ENCODE results near the gene EPM2AIP1. TPM values are rescaled to one million over a fixed set of nuclear protein-coding genes. Genes with fewer than 3 reads are reported as not detected.

EPM2AIP1 gene
- total RNA-seq, 4 donors from 2014 or later = 5.3 to 24.4 (median 10.0) TPM

- peak overlapping the region; percentile 98 for H3K27ac ChIP-seq
- H3K27me3 ChIP-seq = no peaks in the 10 kb centered on the region
- peaks cover 55% of the 10 kb centered on the region for H3K4me1 ChIP-seq
- peak in 1 of 2 donors; percentile 66 for DNase-seq (ENCODE audit: low spot score in 2 of 2)
- H3K4me3 ChIP-seq = peak overlapping the region; percentile 67
- no peaks in the 10 kb centered on the region for H3K9me3 ChIP-seq
- peaks cover 14% of the 10 kb centered on the region for H3K36me3 ChIP-seq
- 12% methylated on average over 11 of the region's 24 CpGs for WGBS
- TF ChIP-seq CTCF (IDR thresholded peaks at IDR 0.05) (no peak), EP300 (IDR thresholded peaks at IDR 0.05) (no peak), POLR2A (IDR thresholded peaks at IDR 0.05) (no peak), POLR2AphosphoS5 (IDR thresholded peaks at IDR 0.05) (no peak)
Measured at GRCh38 chr3:36991923-36992805, 767 bp downstream of the EPM2AIP1 start.

GRCh38 chr3:36991147-36991546, 1.8 kb downstream of the EPM2AIP1 start:
- TF ChIP-seq POLR2A (IDR thresholded peaks at IDR 0.05) = no peak
- TF ChIP-seq EP300 (IDR thresholded peaks at IDR 0.05) = no peak
- no peak for TF ChIP-seq CTCF (IDR thresholded peaks at IDR 0.05)
- TF ChIP-seq POLR2AphosphoS5 (IDR thresholded peaks at IDR 0.05) = no peak
- peak overlapping the region; percentile 67 for H3K4me3 ChIP-seq
- peaks cover 13% of the 10 kb centered on the region for H3K36me3 ChIP-seq
- 77% methylated on average over 3 of the region's 3 CpGs for WGBS
- no peak for DNase-seq (ENCODE audit: low spot score in 2 of 2)
- no peaks in the 10 kb centered on the region for H3K27me3 ChIP-seq
- H3K9me3 ChIP-seq = no peaks in the 10 kb centered on the region
- peaks cover 55% of the 10 kb centered on the region for H3K4me1 ChIP-seq
- no peak overlapping the region for H3K27ac ChIP-seq

DNA sequence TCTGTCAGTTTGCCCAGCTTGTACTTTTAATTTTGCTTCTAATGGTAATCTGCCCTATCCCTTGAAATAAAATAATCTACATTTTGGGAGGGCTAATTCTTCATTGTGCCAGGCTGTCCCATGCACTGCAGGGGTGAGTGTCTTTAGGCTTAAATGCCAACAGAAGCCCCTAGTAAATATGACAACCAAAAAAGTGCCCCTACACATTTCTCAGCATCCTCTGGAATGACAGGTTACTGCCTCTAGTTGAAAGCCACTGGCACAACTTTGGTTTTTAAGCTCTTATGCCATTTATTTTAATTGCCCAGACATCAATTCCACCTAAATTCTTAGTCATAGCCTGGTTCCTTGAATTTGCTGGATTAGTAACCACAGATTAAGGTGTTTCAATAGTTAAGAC, 3.4 kb downstream of the EPM2AIP1 start:
- H3K27me3 ChIP-seq = no peaks in the 10 kb centered on the region
- no peak for DNase-seq (ENCODE audit: low spot score in 2 of 2)
- no peak overlapping the region for H3K27ac ChIP-seq
- no peaks in the 10 kb centered on the region for H3K9me3 ChIP-seq
- peak overlapping the region; percentile 12 for H3K4me3 ChIP-seq
- TF ChIP-seq EP300 (IDR thresholded peaks at IDR 0.05) (no peak), POLR2AphosphoS5 (IDR thresholded peaks at IDR 0.05) (no peak), CTCF (IDR thresholded peaks at IDR 0.05) (no peak), POLR2A (IDR thresholded peaks at IDR 0.05) (no peak)
- peaks cover 26% of the 10 kb centered on the region for H3K36me3 ChIP-seq
- peaks cover 51% of the 10 kb centered on the region for H3K4me1 ChIP-seq

- TF ChIP-seq CTCF (IDR thresholded peaks at IDR 0.05) (no peak), POLR2A (IDR thresholded peaks at IDR 0.05) (no peak), POLR2AphosphoS5 (IDR thresholded peaks at IDR 0.05) (no peak), EP300 (IDR thresholded peaks at IDR 0.05) (no peak)
- Histone ChIP-seq H3K27me3 (no peaks in the 10 kb centered on the region), H3K27ac (no peak overlapping the region), H3K4me1 (peaks cover 45% of the 10 kb centered on the region), H3K4me3 (peak overlapping the region; percentile 12), H3K9me3 (no peaks in the 10 kb centered on the region), H3K36me3 (peaks cover 31% of the 10 kb centered on the region)
- WGBS = 73% methylated on average over 3 of the region's 3 CpGs
- no peak for DNase-seq (ENCODE audit: low spot score in 2 of 2)
Measured at GRCh38 chr3:36989005-36989404, 3.9 kb downstream of the EPM2AIP1 start.

- H3K27ac ChIP-seq = no peak overlapping the region
- WGBS = 54% methylated on average over 2 of the region's 2 CpGs
- no peak overlapping the region for H3K4me3 ChIP-seq
Measured at GRCh38 chr3:36988356-36988755, 4.6 kb downstream of the EPM2AIP1 start.

More at GRCh38 chr3:36988356-36988755, 4.6 kb downstream of the EPM2AIP1 start:
- DNase-seq (ENCODE audit: low spot score in 2 of 2) = no peak
- TF ChIP-seq POLR2A (IDR thresholded peaks at IDR 0.05) = no peak
- no peak for TF ChIP-seq EP300 (IDR thresholded peaks at IDR 0.05)
- TF ChIP-seq CTCF (IDR thresholded peaks at IDR 0.05) = no peak
- no peak for TF ChIP-seq POLR2AphosphoS5 (IDR thresholded peaks at IDR 0.05)
- no peaks in the 10 kb centered on the region for H3K9me3 ChIP-seq
- H3K27me3 ChIP-seq = no peaks in the 10 kb centered on the region
- H3K36me3 ChIP-seq = peaks cover 38% of the 10 kb centered on the region
- peaks cover 43% of the 10 kb centered on the region for H3K4me1 ChIP-seq

All from suprapubic skin (tissue), 4 donors.